GM21825 (cell line): ENCODE measurements around the gene APBB2.

Experiments
- ATAC-seq: cut with Tn5 transposase; IDR thresholded peaks from one replicate; pipeline ENCODE4 v1.9.1; 2021; ENCODE audit warnings: mild to moderate bottlenecking, moderate library complexity; ENCODE audit not compliant: unreplicated experiment

APBB2 gene

DNA sequence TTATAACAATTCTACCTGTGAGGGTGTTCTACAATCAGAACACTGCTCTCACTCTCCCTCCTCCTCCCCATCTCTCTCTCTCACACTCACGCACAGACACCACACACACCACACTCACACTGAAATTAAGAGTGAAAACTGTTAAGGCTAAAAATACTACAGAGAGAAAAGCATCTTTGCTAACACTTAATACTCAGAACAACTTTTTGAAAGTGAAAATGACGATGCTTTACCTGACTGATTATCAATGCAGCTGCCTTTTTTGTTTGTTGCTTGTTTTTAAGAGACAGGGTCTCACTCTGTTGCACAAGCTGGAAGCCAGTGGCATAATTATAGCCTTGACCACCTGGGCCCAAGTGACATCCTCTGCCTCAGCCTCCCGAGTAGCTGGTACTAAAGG is 222.4 kb downstream of the APBB2 start:
- peak; percentile 53 for ATAC-seq

DNA sequence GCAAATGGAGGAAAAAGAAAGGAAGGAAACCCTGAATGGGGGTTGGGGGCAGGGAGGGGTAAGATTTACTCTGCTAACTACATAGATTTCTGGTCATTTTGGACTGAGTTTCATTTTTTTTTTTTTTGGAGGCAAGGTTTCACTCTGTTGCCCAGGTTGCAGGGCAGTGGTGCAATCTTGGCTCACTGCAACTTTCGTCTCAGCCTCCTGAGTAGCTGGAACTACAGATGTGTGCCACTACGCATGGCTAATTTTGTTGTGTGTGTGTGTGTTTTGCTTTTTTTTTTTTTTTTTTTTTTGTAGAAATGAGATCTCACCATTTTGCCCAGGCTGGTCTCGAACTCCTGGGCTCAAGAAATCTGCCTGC is 223.5 kb downstream of the APBB2 start:
- no peak for ATAC-seq

DNA sequence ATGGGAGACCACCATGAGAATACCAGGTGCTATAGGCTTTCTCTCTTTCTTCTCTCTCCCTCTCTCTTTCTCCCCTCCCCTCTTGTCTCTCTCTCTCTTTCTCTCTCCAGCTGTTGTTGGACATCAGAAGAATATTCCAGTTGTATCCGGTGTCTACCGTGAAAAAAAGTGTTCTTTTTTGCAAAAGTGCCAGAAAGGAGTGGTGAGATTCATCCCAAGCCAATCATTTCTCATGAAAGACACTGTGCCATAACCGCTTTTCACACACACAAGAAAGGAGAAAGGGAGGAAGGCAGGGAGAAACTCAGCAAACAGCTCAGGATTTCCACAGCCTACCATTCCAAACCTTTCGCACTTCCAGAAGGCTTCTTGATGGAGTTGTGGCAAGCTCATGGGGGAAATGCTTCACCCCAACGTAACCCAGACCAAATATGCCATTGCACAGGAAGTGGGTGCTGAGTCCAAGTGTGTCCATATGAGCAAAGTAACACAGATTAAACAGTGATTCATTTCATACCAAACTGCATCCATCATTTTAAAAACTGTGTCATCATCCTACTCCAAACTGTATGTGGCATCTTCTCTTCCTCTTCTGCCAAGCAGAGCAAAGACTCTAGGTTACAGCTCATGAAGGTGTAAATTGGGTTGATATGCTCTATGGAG is 224.0 kb downstream of the APBB2 start:
- ATAC-seq: no peak

DNA sequence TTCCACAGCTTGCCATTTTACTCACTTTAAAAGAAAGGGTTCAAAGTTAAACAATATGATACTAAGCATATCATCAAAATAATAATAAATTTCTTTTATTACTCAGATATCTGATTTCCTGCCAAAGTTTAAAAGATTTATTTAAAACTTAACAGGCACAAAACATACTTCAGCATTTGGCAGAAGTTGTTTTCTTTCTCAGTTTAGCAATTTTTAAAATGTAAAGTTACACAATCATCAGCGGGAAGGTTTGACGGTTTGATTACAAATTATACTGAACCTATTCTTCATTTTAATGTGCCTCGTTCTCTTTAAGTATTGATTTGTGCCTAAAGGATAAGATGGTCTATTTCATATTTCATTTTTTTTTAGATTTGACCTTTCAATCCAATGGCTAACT is 227.2 kb downstream of the APBB2 start:
- ATAC-seq: no peak

DNA sequence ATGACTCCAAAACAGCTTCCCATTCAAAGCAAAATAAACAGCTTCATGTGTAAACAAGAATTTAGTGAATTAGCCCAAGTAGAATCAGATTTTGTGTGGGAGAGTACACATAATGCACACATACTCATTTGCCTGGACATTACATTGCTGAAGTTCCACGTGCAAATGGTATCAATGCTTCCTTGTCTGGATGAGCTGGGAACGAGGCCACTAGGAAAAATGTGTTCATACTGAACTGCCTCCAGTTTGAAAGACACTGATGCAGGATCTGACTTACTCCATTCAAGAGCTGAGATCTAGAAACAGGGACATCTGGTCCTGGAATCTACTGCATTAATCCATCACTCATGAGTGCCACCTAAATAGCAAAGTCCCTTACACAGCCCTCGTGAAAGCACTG is 228.0 kb downstream of the APBB2 start:
- ATAC-seq: no peak

DNA sequence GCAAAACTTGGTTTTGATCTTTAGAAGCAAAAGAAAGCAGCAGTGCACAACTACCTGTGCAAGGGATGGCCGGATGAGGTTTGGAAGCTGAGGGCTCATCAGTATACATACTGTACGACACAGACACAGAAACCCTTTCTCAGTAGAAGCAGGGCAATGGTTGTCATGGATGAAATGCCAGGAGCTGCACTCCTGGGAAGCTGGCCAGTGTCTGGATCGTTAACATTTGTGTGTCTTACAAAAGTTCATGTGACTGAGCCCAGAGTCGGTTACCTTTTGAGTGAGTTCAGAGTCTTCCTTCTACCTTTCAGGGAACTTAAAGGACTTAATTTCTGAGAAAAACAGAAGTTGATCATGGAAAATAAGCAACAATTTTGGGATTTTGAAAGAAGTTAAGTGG is 230.3 kb downstream of the APBB2 start:
- ATAC-seq: no peak

DNA sequence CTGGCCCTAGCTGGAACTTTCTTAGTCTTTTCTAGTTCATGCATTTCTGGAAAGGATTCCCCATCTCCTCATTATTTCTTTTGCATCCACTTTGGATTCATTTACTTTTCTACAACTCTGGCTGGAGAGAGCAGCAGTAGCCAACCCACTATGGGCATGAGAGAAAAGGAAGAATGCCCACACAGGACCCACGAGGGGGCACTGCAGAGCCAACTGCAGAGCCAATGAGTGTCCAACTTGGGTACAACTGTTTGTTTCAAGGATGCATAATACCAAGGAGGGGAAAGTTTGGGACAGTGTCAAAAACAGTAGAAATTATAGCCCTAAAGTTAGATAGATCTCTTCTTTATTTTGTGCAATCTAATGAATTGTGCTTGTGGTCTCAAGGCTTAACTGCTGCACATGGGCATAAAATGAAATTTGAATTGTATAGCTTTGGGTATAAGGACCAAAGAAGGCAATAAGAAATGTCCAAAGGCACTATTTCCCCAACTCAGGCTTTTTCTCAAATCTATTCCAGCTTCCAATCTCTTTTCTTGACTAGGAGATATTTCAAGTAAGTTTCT is 233.9 kb downstream of the APBB2 start:
- no peak for ATAC-seq

DNA sequence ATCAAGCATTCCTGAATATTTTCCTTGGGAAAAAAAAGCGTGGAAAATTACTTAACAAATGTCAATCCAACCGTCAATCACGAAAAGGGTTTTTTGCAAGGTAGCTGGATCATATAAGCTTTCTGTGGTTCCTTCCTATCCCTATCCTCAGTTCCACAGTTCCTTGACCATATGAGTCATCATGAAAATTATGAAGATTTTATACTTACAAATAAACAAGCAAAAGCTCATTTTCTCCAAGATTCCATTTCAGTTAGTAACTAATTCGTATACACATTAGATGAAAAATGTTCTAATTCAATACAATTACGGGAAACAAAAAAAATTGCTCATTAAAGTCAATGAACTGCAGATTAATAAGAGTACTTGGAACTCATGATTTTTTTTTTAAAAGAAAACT is 235.8 kb downstream of the APBB2 start:
- ATAC-seq: no peak

DNA sequence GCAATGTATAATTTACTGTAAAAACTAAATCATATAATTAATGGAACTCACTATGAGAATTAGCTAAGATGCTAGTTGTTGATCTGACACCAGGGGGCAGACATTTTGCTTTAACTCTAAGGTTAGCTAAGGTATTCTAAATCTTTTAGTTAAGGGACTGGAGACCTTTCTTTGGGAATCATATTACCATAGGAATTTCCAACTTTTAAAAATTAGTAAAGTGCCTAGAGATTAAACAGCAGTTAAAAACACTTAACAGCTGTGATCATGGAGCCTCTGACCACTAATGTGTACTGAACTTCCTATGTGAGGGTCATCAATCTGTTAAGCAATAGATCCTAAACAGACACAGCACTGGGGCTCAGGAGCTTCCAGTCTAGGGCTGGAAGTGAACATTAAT is 238.0 kb downstream of the APBB2 start:
- ATAC-seq: no peak

DNA sequence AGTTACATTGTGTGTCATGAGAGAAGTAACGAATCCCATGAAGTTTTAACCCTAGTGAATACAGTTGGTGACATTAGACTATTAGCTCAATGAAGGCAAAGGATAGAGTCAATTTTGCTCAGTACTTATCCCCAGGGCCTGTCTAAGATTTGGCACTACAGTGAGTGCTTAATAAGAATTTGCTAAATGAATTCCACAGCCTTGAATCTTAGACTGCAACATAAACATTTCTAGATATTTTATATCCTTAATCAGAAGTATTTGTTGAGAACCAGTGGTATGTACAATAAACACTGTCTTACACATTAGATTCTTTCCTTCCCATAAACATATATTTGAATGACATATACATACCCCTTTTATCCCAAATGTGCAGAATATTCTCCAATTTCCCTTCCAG is 241.6 kb downstream of the APBB2 start:
- ATAC-seq: no peak

DNA sequence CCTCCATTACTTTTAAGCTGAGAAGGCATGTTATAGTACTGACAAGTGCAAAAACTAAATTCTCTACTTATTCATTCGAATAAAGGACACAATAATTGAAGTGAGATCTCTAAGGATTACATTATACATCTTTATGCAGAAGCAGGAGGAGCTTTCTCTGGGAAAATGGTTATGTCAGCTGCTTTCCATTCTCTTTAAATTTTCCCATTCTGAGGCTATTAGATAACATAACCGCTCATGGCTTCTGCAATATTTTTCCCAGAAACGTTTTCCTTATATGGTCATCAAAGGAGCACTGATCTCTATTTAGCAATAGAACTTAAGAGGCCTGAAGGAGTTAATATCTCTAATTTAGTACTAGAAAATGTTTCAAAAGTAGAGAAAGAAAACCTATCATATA is 243.0 kb downstream of the APBB2 start:
- no peak for ATAC-seq

DNA sequence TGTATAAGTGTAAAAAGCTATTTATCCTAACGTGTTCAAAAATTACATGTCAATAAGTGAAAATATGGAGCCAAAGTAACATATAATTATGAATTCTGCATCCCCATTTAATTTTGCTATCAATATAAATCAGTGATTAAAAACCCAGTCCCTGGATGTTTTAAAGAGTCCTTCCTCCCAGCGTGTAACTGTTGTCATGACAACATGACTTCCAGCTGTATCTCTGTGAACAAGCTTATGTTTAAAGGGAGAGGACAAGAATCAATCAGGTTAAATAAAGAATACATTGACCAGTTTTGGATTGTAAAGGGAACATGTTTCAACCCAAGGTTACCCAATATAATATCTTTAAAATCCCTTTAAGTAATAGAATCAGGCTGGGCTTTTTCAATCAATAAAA is 244.8 kb downstream of the APBB2 start:
- ATAC-seq: no peak

DNA sequence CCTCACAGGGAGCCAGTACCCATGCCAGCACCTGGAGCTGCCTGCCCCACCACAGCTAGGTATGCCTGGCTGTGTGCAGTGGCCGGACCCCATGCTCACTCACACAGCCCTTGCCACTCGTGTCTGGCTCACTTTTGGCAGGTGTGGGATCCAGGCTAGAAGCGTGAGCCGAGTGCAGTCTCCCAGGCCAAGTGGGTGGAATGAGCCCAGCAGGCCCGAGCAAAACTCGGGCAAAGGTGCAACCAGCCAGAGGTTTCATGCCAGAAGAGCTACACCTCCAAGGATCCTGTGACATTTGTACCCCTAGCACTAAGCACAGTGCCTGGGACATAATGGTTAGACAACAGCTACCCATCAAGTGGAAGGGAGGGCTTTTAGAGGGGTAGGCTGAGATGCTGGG is 246.8 kb downstream of the APBB2 start:
- ATAC-seq: no peak

DNA sequence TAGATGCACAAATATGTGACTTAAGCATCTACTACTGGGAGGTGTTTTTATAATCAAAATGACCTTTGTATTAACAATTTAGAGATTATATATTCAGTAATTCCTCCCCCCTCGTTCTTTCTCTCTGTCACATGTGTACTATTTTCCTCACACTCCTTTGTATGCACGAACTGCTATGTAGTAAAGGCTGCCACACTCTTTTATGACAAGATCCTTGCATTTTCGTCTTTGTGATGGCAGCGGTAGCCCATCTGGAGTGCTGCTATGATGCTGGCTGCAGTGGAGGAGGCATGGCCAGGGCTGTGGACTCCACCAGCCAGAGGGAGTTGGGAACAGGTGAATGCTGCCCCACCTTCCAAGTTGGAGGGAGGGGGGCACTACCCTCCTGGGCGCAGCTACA is 248.3 kb downstream of the APBB2 start:
- ATAC-seq: no peak

DNA sequence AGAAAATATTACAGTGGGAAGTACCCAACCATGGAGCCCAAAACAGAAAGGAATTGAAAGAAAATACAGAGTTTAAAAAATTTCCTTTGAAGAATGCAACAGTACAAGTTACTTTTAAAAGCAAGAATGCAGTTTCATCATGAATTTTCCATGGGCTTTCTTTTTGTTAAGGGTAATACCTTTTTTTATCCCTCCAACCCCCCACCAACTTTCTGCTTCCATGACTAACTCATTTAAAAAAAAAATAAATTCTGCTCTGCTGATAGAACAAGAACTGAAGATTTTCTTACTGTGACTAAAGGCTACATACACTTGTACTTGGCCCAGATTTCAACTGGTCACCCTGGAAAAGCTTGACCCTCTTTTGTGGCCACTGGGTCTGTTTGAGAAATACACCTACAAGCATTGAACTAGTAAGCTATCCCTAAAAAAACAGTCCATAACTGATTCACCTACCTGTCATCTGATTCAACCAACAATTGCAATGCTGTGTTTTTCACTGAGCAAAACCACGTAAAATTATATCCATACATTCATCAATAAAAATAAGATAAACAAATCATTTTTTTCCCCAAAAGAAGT is 250.4 kb downstream of the APBB2 start:
- ATAC-seq: no peak

DNA sequence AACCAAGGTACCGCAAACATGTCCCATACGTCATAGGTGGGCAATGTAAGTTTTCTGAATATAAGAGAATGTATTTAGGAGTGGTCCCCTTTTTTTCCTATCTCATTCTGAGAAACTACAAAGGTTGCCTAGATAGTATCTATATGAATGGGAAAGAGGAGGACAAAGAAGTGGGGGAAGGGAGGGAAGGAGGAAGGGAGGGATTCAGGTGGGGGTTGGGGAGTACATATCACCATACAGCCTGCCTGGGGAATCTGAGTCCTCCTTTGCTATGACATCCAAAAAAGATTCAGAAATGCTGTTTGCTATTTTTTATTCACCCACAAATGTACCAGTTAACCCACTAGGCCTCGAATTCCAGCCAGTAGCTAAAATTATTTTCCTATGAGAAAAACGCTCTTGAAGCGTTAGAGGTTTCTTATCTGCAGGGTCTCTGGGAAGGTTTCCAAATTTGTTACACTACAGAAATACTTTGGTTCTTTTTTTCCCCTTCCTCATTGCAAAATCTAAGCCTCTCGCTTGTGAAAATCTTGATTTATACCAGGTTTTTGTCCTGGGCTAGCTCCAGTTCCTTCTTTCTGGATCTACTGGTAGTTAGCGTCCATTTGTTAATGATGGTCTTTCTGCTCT is 251.7 kb downstream of the APBB2 start:
- no peak for ATAC-seq

DNA sequence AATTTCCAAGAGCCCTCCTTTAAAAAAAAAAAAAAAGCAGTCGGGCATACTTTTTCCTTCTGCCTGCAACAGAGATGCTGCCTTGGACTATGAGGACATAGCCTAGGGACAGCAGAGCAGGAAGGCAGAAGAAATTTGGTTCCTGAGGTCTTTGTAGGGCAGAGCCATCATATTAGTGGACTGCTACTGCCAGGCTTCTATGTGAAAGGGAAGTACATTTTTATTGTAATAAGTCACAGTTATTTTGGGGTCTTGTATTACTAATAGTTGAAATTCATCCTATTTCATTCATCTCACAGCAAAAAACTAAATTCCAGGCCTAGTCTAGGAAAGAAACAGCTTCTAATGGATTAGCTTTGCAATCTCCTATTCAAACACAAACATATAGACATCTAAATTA is 253.4 kb downstream of the APBB2 start:
- ATAC-seq: no peak

DNA sequence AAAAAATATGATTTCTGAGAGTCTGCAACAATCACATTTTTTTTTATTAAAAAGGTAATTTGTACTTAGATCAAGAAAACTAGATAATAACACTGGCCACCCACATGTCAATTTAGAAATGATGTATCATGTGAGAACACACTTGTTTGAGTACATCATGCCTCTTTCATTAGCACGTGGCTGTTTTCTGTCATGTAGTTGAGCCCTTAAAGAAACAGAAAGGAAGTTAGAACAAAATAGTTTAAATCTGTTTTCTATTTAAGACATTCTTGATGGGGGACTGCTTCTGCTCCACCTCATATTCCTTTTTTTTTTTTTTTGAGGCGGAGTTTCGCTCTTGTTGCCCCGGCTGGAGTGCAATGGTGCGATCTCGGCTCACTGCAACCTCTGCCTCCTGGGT is 257.1 kb downstream of the APBB2 start:
- no peak for ATAC-seq

DNA sequence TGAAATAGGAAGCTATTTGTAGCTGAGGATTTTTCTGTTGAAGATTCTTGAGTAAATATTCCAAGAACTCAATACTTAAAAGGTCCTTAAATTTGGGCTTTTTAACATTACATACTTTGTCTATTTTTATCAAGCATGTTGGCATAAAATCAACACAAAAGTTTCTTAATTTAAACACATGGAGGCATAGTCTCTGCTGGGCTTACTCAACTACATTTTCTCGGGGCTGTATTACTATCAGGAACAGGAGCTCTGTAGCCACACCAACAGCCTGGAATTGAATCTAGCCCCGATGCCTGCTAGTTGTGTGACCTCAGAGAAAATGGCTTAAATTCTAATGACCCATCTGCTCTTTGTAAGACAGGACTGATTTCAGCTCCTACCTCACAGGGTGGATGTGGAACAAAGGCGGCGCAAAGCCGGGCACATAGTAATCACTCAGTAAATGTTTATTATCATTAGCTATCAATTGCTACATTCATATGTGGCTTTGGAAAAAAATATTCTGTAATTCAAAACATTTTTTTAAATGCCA is 257.6 kb downstream of the APBB2 start:
- ATAC-seq: no peak

DNA sequence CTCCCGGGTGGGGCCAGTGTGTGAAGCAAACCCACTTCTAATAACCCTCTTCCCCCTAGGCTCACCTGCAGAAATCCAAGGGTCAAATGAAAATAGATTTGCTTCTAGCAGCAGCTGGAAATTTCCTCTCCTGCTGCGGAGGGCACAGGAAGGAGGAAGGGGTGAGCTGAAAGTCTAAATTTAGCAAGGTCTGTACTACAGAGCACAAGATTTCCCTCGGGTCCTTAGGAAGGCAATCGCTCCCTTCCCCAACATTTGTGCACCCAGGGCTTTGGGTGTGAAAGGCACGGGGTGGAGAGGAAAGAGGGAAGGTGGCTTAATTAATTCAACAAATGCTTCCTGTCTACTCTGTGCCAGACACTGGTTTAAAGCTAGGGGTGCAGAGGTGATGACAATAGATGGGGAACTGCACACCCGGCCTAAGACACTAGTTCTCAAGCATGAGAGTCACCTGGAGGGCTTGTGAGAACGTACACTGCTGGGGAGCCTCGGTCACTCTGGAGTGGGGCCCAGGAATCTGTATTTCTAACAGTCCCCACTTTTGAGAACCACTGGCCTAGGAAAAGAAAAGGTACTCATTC is 260.2 kb downstream of the APBB2 start:
- no peak for ATAC-seq

DNA sequence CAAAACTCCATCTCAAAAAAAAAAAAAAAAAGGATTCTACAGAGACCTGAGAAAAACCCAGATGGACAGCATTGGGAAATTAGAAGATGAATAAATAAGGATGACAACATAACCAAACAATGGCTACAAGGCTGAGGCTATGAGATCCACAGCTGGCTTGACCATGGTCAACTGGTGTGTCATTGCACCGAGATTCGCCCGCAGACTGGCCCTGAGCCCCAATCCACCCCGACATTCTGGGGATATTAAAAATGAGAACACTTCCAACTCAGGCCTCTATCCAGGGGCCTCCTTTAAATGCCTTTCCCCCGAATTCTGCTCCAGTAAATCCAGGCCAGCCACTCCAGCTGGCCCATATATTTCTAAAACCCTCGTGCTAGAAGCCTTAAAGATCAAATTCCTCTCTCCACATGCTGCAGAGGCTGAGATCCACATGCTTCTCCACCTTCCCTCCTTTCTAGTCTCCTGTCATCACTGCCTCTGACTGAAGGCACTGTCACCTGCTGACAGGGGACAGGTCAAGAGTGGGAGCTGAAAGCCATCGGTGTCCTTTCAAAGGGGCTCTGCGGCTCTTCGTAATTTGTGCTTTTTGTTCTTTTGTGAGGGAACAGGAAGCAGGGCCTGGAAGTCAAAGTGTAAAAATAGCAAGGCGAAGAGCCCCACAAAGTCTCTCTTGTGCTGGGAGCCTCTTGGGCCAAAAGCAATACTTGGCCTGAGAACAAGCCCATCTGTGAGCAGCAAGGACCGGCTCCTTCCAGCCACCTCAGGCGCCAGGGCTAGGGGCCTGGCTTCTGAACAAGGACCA is 260.9 kb downstream of the APBB2 start:
- ATAC-seq: no peak
